ENCODE measurements around the gene AJUBA.
"Not testable (repeated sequence)": the region's sequence is repeated elsewhere in the genome, so short reads cannot be mapped to it uniquely, and the experiment has no call there.

AJUBA gene

GRCh38 chr14:22982477-22983245, at the start of gene AJUBA:
AJUBA (minus strand) TSS chr14:22982551; CDS start chr14:22982266, 285 bp downstream.
- DNase-seq (ENCODE audit: low spot score): peak; percentile 94

- no peak for DNase-seq (ENCODE audit: low spot score)
Observed at GRCh38 chr14:23030936-23031335, 48.6 kb upstream of the AJUBA start.

- DNase-seq (ENCODE audit: low spot score): no peak
Observed at GRCh38 chr14:23028799-23029198, 46.4 kb upstream of the AJUBA start.

GRCh38 chr14:23025151-23025814, 42.9 kb upstream of the AJUBA start:
- DNase-seq (ENCODE audit: low spot score): no peak

- no peak for DNase-seq (ENCODE audit: low spot score)
Observed at GRCh38 chr14:23024612-23025075, 42.3 kb upstream of the AJUBA start.

- DNase-seq (ENCODE audit: low spot score): no peak
Observed at GRCh38 chr14:23023795-23024152, 41.4 kb upstream of the AJUBA start.

- no peak for DNase-seq (ENCODE audit: low spot score)
Observed at GRCh38 chr14:23023022-23023794, 40.9 kb upstream of the AJUBA start.

- no peak for DNase-seq (ENCODE audit: low spot score)
Observed at GRCh38 chr14:23021889-23022442, 39.6 kb upstream of the AJUBA start.

GRCh38 chr14:23021434-23021833, 39.1 kb upstream of the AJUBA start:
- DNase-seq (ENCODE audit: low spot score): no peak

GRCh38 chr14:23020143-23021128, 38.1 kb upstream of the AJUBA start:
- no peak for DNase-seq (ENCODE audit: low spot score)

GRCh38 chr14:23018107-23018506, 35.8 kb upstream of the AJUBA start:
- DNase-seq (ENCODE audit: low spot score): no peak

GRCh38 chr14:23017091-23017490, 34.7 kb upstream of the AJUBA start:
- no peak for DNase-seq (ENCODE audit: low spot score)

- no peak for DNase-seq (ENCODE audit: low spot score)
Observed at GRCh38 chr14:23015618-23016017, 33.3 kb upstream of the AJUBA start.

GRCh38 chr14:23013749-23014054, 31.4 kb upstream of the AJUBA start:
- not testable (repeated sequence) for DNase-seq (ENCODE audit: low spot score)

GRCh38 chr14:23013054-23013748, 30.9 kb upstream of the AJUBA start:
- DNase-seq (ENCODE audit: low spot score): no peak

- peak; percentile 85 for DNase-seq (ENCODE audit: low spot score)
Observed at GRCh38 chr14:23009939-23010726, 27.8 kb upstream of the AJUBA start, which contains the start of gene C14orf93. C14orf93 (minus strand) TSS chr14:23010143; CDS start chr14:22999023, 11,120 bp downstream.

GRCh38 chr14:23009483-23009938, 27.2 kb upstream of the AJUBA start:
- no peak for DNase-seq (ENCODE audit: low spot score)

GRCh38 chr14:23008831-23009230, 26.5 kb upstream of the AJUBA start:
- DNase-seq (ENCODE audit: low spot score): no peak

GRCh38 chr14:23006544-23007419, 24.4 kb upstream of the AJUBA start:
- DNase-seq (ENCODE audit: low spot score): peak; percentile 95

Data from left forelimb (tissue), 1 donor.